ENCODE data around the gene SIDT1.

The SIDT1 gene

DNA sequence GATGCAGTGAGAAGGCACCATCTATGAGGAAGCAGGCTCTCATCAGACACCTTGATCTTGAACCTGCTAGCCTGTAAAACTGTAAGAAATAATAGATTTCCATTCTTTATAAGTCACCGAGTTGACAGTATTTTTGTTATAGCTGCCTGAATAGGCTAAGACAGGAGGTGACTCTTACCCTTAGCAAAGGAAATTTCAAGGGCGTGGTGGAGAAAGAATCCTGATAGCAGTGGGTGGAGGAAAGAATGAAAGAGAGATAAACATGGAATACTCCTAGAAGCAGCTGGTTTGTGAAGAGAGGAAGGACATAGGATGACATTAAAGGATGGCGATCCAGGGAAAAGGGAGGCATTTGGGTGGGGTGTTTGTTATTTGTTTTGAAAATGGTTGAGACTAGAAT is 41.4 kb downstream of the SIDT1 start:
- POLR2A ChIA-PET (ENCODE audit: low non-redundant PET) = no interaction called here
- DNase-seq (ENCODE audit: low spot score) = no peak
- H3K27ac ChIP-seq = no peak overlapping the region
- CTCF ChIA-PET = no interaction called here
- TF ChIP-seq, protein P1, sequence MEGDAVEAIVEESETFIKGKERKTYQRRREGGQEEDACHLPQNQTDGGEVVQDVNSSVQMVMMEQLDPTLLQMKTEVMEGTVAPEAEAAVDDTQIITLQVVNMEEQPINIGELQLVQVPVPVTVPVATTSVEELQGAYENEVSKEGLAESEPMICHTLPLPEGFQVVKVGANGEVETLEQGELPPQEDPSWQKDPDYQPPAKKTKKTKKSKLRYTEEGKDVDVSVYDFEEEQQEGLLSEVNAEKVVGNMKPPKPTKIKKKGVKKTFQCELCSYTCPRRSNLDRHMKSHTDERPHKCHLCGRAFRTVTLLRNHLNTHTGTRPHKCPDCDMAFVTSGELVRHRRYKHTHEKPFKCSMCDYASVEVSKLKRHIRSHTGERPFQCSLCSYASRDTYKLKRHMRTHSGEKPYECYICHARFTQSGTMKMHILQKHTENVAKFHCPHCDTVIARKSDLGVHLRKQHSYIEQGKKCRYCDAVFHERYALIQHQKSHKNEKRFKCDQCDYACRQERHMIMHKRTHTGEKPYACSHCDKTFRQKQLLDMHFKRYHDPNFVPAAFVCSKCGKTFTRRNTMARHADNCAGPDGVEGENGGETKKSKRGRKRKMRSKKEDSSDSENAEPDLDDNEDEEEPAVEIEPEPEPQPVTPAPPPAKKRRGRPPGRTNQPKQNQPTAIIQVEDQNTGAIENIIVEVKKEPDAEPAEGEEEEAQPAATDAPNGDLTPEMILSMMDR (conservative IDR thresholded peaks at IDR 0.05; ENCODE audit: low read depth) = no peak

DNA sequence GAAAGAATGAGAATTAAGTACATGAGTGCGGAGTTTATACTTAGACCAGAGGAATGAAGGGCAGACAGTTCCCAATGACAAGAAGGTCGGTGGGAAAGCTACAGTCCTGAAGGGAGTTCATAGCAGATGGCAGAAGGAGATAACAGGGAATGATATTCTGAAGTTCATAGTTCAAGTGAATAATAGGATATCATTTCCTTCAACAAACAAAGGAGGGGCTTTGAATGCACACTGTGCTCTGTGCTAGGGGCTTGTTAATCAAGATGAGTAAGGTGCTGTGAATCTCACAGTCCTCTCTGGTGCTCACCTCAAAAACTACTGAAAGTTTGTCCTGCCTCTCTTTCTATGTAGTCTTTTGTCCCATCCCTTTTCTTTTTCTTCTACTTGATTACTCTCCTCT is 41.9 kb downstream of the SIDT1 start:
- DNase-seq (ENCODE audit: low spot score) = no peak
- no peak overlapping the region for H3K27ac ChIP-seq
- ChIA-PET CTCF (no interaction called here), POLR2A (ENCODE audit: low non-redundant PET) (no interaction called here)
- TF ChIP-seq, protein P1 (conservative IDR thresholded peaks at IDR 0.05; ENCODE audit: low read depth) = no peak

DNA sequence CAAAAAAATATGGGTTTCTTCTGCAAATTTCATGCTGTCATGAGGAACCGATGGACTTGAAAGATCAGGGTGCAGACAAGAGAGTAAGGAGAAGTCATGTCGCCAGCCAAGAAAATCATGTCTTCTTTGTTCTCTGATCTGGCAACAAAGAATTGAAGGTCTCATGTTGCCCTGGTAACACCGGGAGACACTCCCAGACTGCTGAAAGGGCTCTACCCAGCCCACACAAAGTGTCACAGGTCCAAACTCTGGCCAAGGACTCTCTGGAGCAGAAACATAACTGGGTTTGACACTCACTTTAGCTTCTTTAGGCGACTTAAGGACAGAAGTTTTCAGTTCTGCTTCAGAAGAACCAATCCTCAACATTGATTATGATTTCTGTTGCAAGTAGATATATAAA is 42.9 kb downstream of the SIDT1 start:
- H3K27ac ChIP-seq = no peak overlapping the region
- no peak for DNase-seq (ENCODE audit: low spot score)
- TF ChIP-seq, protein P1 (conservative IDR thresholded peaks at IDR 0.05; ENCODE audit: low read depth) = no peak
- CTCF ChIA-PET = interaction anchor here (0.7 kb wide), 1 partner anchor 33 kb away, joined by 3 read pairs; no protein-coding TSS in a partner anchor
- POLR2A ChIA-PET (ENCODE audit: low non-redundant PET) = no interaction called here

DNA sequence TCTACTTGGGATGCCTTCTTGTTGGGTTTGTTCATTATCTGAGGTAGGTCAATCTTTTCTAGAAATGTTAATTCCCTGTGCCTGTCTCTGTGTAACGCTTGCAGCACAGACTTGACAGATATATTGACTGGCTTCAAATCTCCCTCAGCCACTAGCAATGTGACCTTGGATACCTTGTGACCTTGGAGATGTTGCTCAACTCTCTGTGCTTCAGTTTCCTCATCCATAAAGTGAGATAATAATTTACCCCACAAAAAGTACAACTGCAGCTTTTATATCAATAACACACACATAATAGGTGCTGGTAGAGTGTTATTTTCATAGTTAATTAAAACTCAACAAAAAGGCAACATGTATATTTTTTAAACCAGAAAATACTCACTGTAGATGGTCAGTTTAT is 52.9 kb downstream of the SIDT1 start:
- ChIA-PET CTCF (no interaction called here), POLR2A (ENCODE audit: low non-redundant PET) (no interaction called here)
- DNase-seq (ENCODE audit: low spot score) = no peak
- H3K27ac ChIP-seq = no peak overlapping the region
- TF ChIP-seq, protein P1 (conservative IDR thresholded peaks at IDR 0.05; ENCODE audit: low read depth) = no peak

DNA sequence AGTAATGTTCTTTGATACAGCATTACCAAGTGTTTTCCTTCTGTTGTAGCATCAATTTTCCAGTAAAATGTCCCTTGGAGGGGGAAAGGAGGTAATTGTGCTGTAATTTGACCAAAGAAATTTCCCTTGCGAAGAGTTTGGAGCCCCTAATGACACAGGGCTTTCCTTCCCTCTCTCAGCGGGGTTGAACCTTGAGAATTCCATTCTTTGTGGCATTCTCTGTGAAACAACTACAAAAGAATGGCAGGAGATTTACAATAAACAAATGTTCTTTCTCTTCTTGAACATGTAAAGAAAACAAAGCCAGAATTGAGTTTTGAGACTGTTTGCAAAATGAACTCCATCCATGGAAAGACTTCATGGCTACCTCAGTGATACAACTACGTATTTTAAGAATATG is 53.4 kb downstream of the SIDT1 start:
- CTCF ChIA-PET = no interaction called here
- POLR2A ChIA-PET (ENCODE audit: low non-redundant PET) = no interaction called here
- DNase-seq (ENCODE audit: low spot score) = no peak
- TF ChIP-seq, protein P1 (conservative IDR thresholded peaks at IDR 0.05; ENCODE audit: low read depth) = no peak
- no peak overlapping the region for H3K27ac ChIP-seq

DNA sequence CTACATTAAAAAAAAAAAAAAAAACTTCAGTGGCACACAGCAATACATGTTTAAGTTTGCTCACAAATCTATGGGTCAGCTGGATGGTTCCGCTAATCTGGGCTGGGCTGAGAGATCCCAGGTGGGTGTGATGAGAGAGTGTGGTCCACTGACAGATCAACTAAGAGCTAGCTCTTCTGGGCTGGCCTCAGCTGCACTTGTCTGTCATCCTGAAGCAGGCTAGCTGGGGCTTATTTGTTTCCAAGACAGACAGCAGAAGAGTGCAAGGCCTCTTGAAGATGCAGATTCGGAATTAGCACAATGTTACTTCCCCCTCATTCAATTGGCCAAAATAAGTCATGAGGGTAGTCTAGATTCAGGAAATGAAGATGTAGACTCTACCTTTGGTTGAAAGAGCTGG is 56.5 kb downstream of the SIDT1 start:
- TF ChIP-seq, protein P1 (conservative IDR thresholded peaks at IDR 0.05; ENCODE audit: low read depth) = no peak
- POLR2A ChIA-PET (ENCODE audit: low non-redundant PET) = no interaction called here
- CTCF ChIA-PET = interaction anchor here (0.6 kb wide), 1 partner anchor 42 kb away, joined by 5 read pairs; no protein-coding TSS in a partner anchor
- no peak for DNase-seq (ENCODE audit: low spot score)
- H3K27ac ChIP-seq = no peak overlapping the region

DNA sequence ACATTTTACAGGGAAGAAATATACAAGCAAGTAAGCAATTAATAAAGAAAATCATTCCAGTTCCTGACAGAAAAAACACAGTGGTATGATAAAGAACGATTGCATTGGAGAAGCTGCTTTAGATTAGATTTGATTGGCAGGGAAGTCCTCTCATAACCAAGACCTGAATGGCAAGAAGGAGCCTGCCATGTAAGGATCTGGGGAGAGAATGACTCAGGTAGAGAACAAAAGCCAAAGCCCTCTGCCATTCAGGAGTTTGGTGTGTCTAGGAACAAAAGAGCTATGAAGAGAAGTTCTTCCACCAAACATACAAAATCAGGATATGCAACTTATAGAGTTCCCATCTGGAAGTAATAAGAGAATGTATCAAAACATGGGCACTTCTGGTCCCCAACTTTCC is 57.6 kb downstream of the SIDT1 start:
- no peak for DNase-seq (ENCODE audit: low spot score)
- TF ChIP-seq, protein P1 (conservative IDR thresholded peaks at IDR 0.05; ENCODE audit: low read depth) = no peak
- ChIA-PET POLR2A (ENCODE audit: low non-redundant PET) (no interaction called here), CTCF (no interaction called here)
- H3K27ac ChIP-seq = no peak overlapping the region

Measured in RWPE1 (cell line).